C4-2B (cell line): ENCODE measurements around the gene ZNF804A.
A peak's percentile ranks its signal among the peaks of the same experiment; 100 is the strongest.

ENCODE experiments used
- H3K27ac ChIP-seq: fragments of 450-650 bp; 2 replicates; pipeline ENCODE4 v1.5.1; 2017
- CTCF ChIP-seq: fragments of 450-650 bp; conservative IDR thresholded peaks from 2 replicates; pipeline ENCODE4 v1.5.1; 2017; ENCODE audit warnings: mild to moderate bottlenecking
- ZFX ChIP-seq: fragments of 450-650 bp; IDR thresholded peaks from 2 replicates; pipeline ENCODE4 v1.6.1; 2017

Gene ZNF804A

GRCh38 chr2:184637781-184638180 is 39.5 kb downstream of the ZNF804A start:
- no peak overlapping the region for H3K27ac ChIP-seq
- TF ChIP-seq ZFX, result no peak
- no peak for TF ChIP-seq CTCF

- TF ChIP-seq CTCF (peak; percentile 37), ZFX (no peak)
Observed at GRCh38 chr2:184644685-184645084, 46.4 kb downstream of the ZNF804A start.

GRCh38 chr2:184646177-184646576 is 47.8 kb downstream of the ZNF804A start:
- TF ChIP-seq CTCF (no peak), ZFX (no peak)
- H3K27ac ChIP-seq, result peak overlapping the region; percentile 2; the same call in 1 of the 2 replicates

More at GRCh38 chr2:184644685-184645084, 46.4 kb downstream of the ZNF804A start:
- H3K27ac ChIP-seq, result no peak overlapping the region

- TF ChIP-seq ZFX, result no peak
- TF ChIP-seq CTCF, result no peak
- no peak overlapping the region; the same call in 1 of the 2 replicates for H3K27ac ChIP-seq
Observed at GRCh38 chr2:184646593-184646992, 48.3 kb downstream of the ZNF804A start.

- TF ChIP-seq CTCF (no peak), ZFX (no peak)
- H3K27ac ChIP-seq, result no peak overlapping the region
Observed at GRCh38 chr2:184654945-184655344, 56.6 kb downstream of the ZNF804A start.

GRCh38 chr2:184677171-184677570 is 78.8 kb downstream of the ZNF804A start:
- no peak overlapping the region for H3K27ac ChIP-seq
- no peak for TF ChIP-seq CTCF
- TF ChIP-seq ZFX, result no peak

GRCh38 chr2:184679219-184680018 is 81.1 kb downstream of the ZNF804A start:
- TF ChIP-seq CTCF, result no peak
- no peak for TF ChIP-seq ZFX
- no peak overlapping the region for H3K27ac ChIP-seq
